Measurements from ENCODE around the gene RYR2.

Gene RYR2

DNA sequence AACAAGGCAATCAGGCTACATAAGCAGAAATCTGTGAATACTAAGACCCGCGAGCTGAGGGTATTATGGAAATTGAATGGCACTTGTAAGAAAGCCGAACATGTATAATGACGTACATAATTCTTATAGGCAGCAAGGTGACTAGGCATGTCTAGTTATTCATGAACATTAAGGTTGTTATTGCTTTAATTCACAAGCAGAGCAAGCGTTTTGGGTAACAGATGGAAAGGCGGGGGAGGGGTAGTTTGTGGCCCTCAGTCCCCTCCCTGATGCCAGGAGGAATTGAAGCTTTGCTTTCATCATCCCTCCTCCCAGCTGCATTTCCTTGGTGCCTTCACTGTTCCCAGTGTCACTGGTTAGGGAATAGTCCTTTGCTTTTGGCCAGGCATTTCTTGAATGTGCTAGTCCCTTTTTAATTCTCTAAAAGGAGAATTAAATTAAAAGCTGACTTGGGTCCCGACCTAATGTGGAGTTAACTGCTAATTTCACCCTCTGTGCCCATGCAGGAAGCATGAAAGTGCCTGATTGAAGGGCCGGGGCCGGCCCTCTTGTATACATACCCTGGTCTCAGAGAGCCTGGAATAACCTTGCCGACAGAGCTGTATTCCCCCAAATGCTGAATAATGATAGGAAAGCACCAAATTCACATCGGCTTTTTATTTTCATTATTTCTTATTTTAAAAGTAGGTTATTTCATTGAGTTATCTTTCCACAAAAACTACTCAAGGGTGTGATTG is 42.5 kb downstream of the RYR2 start:
- Histone ChIP-seq H3K27ac (ENCODE audit: poor library complexity, severe bottlenecking) (no peak overlapping the region), H3K4me1 (ENCODE audit: insufficient read depth, poor library complexity, severe bottlenecking) (no peaks in the 10 kb centered on the region), H3K4me3 (ENCODE audit: severe bottlenecking) (no peak overlapping the region), H3K36me3 (ENCODE audit: low read depth) (no peaks in the 10 kb centered on the region), H3K27me3 (ENCODE audit: insufficient read depth, poor library complexity, severe bottlenecking) (no peaks in the 10 kb centered on the region), H3K9me3 (ENCODE audit: severe bottlenecking) (no peaks in the 10 kb centered on the region)
- no peak for DNase-seq (ENCODE audit: low spot score)
- ATAC-seq (ENCODE audit: low read depth): no peak
- TF ChIP-seq, protein P1, sequence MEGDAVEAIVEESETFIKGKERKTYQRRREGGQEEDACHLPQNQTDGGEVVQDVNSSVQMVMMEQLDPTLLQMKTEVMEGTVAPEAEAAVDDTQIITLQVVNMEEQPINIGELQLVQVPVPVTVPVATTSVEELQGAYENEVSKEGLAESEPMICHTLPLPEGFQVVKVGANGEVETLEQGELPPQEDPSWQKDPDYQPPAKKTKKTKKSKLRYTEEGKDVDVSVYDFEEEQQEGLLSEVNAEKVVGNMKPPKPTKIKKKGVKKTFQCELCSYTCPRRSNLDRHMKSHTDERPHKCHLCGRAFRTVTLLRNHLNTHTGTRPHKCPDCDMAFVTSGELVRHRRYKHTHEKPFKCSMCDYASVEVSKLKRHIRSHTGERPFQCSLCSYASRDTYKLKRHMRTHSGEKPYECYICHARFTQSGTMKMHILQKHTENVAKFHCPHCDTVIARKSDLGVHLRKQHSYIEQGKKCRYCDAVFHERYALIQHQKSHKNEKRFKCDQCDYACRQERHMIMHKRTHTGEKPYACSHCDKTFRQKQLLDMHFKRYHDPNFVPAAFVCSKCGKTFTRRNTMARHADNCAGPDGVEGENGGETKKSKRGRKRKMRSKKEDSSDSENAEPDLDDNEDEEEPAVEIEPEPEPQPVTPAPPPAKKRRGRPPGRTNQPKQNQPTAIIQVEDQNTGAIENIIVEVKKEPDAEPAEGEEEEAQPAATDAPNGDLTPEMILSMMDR (IDR thresholded peaks at IDR 0.05; ENCODE audit: poor library complexity, severe bottlenecking): no peak

DNA sequence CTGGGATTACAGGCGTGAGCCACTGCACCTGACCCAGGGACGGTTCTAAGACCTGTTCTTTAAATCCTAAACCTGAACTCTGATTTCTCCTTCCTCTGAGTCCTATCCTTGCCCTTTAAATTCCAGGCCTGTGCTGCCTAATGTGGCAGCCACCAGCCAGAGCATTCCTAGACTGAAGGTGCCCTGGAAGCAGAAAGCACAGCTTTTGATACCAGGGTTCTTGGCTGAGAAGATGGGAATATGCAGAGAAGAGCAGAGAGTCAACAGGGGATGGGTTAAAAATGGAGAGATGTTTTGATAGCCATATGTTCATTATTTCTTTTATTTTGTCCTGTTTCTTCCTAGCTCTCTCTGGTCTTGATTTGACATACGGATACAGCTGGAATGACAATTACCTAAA is 49.7 kb downstream of the RYR2 start:
- no peaks in the 10 kb centered on the region for H3K9me3 ChIP-seq (ENCODE audit: severe bottlenecking)
- H3K27me3 ChIP-seq (ENCODE audit: insufficient read depth, poor library complexity, severe bottlenecking): no peaks in the 10 kb centered on the region
- H3K36me3 ChIP-seq (ENCODE audit: low read depth): no peaks in the 10 kb centered on the region
- H3K4me1 ChIP-seq (ENCODE audit: insufficient read depth, poor library complexity, severe bottlenecking): no peaks in the 10 kb centered on the region
- ATAC-seq (ENCODE audit: low read depth): no peak
- no peak overlapping the region for H3K27ac ChIP-seq (ENCODE audit: poor library complexity, severe bottlenecking)
- TF ChIP-seq, protein P1 (IDR thresholded peaks at IDR 0.05; ENCODE audit: poor library complexity, severe bottlenecking): no peak
- no peak overlapping the region for H3K4me3 ChIP-seq (ENCODE audit: severe bottlenecking)
- DNase-seq (ENCODE audit: low spot score): no peak

GRCh38 chr1:237093691-237094090 is 51.7 kb downstream of the RYR2 start:
- ATAC-seq (ENCODE audit: low read depth) (no peak), DNase-seq (ENCODE audit: low spot score) (no peak)
- Histone ChIP-seq H3K27me3 (ENCODE audit: insufficient read depth, poor library complexity, severe bottlenecking) (no peaks in the 10 kb centered on the region), H3K4me1 (ENCODE audit: insufficient read depth, poor library complexity, severe bottlenecking) (no peaks in the 10 kb centered on the region), H3K27ac (ENCODE audit: poor library complexity, severe bottlenecking) (no peak overlapping the region), H3K4me3 (ENCODE audit: severe bottlenecking) (no peak overlapping the region), H3K9me3 (ENCODE audit: severe bottlenecking) (no peaks in the 10 kb centered on the region), H3K36me3 (ENCODE audit: low read depth) (no peaks in the 10 kb centered on the region)
- TF ChIP-seq, protein P1 (IDR thresholded peaks at IDR 0.05; ENCODE audit: poor library complexity, severe bottlenecking): no peak

- Histone ChIP-seq H3K4me1 (ENCODE audit: insufficient read depth, poor library complexity, severe bottlenecking) (no peaks in the 10 kb centered on the region), H3K36me3 (ENCODE audit: low read depth) (no peaks in the 10 kb centered on the region), H3K4me3 (ENCODE audit: severe bottlenecking) (no peak overlapping the region), H3K27me3 (ENCODE audit: insufficient read depth, poor library complexity, severe bottlenecking) (no peaks in the 10 kb centered on the region), H3K27ac (ENCODE audit: poor library complexity, severe bottlenecking) (no peak overlapping the region), H3K9me3 (ENCODE audit: severe bottlenecking) (no peaks in the 10 kb centered on the region)
- no peak for DNase-seq (ENCODE audit: low spot score)
- TF ChIP-seq, protein P1 (IDR thresholded peaks at IDR 0.05; ENCODE audit: poor library complexity, severe bottlenecking): no peak
- ATAC-seq (ENCODE audit: low read depth): no peak
These were observed 56.6 kb downstream of the RYR2 start for GRCh38 chr1:237098541-237098940.

DNA sequence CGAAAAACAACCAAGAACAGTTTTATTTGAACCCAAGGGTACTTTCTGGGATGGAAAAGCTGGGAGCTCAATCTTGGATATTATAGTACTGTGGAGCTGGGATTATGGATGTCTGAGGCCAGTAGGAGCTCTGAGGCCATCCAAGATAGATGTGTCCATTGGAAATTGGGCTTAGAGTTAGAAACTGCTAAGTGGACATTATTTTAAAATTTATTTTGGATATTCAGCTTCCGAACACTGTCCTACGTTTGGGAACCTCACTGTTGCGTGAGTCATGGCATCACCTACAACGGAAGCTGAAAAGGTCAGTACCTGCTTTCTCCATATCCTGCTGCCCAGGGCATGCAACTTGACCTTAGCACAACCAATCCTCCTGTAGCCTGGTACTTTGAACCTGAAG is 61.0 kb downstream of the RYR2 start:
- TF ChIP-seq, protein P1 (IDR thresholded peaks at IDR 0.05; ENCODE audit: poor library complexity, severe bottlenecking): no peak
- Histone ChIP-seq H3K27ac (ENCODE audit: poor library complexity, severe bottlenecking) (no peak overlapping the region), H3K27me3 (ENCODE audit: insufficient read depth, poor library complexity, severe bottlenecking) (no peaks in the 10 kb centered on the region), H3K4me3 (ENCODE audit: severe bottlenecking) (no peak overlapping the region), H3K4me1 (ENCODE audit: insufficient read depth, poor library complexity, severe bottlenecking) (no peaks in the 10 kb centered on the region), H3K9me3 (ENCODE audit: severe bottlenecking) (no peaks in the 10 kb centered on the region), H3K36me3 (ENCODE audit: low read depth) (no peaks in the 10 kb centered on the region)
- DNase-seq (ENCODE audit: low spot score) (no peak), ATAC-seq (ENCODE audit: low read depth) (no peak)
